Central memory CD8-positive, alpha-beta T cell (primary cell): ENCODE data around the gene DMPK.

Experiments
- ATAC-seq: fragments of 150-1000 bp; cut with Tn5 transposase; replicated peaks from 2 replicates; pipeline ENCODE4 v1.10.0; 2022; ENCODE audit warnings: mild to moderate bottlenecking, moderate FRiP score, moderate number of reproducible peaks; ENCODE audit not compliant: poor library complexity, severe bottlenecking; ENCODE audit errors: extremely low read depth
- DNase-seq, 2 donors: peaks; one replicate each; pipeline ENCODE4 v3.0.0; 2021; ENCODE audit warnings: low spot score in 2 of 2
- H3K27ac Mint-ChIP-seq: one replicate; pipeline ENCODE4 v1.8.0; 2022; ENCODE audit warnings: low read depth, mild to moderate bottlenecking, moderate library complexity, mixed read lengths
- H3K27me3 Mint-ChIP-seq: one replicate; pipeline ENCODE4 v1.8.0; 2022; ENCODE audit warnings: mixed read lengths
- H3K36me3 Mint-ChIP-seq: one replicate; pipeline ENCODE4 v1.8.0; 2022; ENCODE audit warnings: mild to moderate bottlenecking, moderate library complexity, mixed read lengths; ENCODE audit not compliant: insufficient read depth
- H3K4me1 Mint-ChIP-seq: one replicate; pipeline ENCODE4 v1.8.0; 2022; ENCODE audit warnings: mixed read lengths
- H3K4me3 Mint-ChIP-seq: one replicate; pipeline ENCODE4 v1.8.0; 2022; ENCODE audit warnings: mild to moderate bottlenecking, moderate library complexity, mixed read lengths
- H3K9me3 Mint-ChIP-seq: one replicate; pipeline ENCODE4 v1.8.0; 2022; ENCODE audit warnings: mixed read lengths

DMPK gene

GRCh38 chr19:45821103-45821521 lies 38.8 kb upstream of the DMPK start:
- DNase-seq: no peak
- Mint-ChIP-seq H3K27ac (no peak overlapping the region), H3K4me1 (peaks cover 5% of the 10 kb centered on the region), H3K27me3 (no peaks in the 10 kb centered on the region), H3K36me3 (peaks cover 17% of the 10 kb centered on the region), H3K9me3 (no peaks in the 10 kb centered on the region), H3K4me3 (no peak overlapping the region)
- ATAC-seq: no peak

DNA sequence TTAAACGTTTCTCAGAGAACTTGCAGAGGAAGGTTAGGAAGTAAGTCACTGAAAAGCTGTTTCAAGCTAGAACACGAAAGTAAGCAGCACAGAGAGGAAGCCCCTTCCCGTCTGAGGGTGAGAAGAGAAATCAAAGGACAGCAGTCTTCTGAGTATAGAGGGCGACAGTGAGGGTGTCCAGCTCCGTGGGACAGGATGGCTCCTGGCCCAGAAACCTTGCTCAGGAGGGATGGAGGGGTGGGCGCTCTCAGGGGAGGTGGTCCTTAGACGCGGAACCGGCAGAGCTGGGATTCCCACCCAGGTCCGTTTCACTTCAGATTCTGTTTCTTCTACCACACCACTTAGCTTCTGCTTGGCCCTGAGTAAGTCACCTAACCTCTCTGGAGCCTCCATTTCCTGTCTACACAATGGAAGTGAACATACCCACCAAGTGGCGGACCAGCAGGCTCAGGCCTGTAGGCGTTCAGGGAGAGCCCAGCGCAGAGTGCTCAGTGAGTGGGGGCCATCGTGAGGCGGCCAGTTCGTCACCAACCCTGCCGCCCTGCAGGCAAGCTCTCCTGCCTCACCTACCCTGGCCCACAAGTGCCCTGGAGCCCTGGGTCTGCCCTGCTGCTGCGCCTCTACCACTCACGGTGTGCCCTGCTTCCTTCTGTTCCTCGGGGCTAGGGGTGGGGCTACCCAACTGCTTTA lies 38.3 kb upstream of the DMPK start:
- ATAC-seq (no peak), DNase-seq (no peak)
- Mint-ChIP-seq H3K4me1 (peaks cover 5% of the 10 kb centered on the region), H3K27me3 (no peaks in the 10 kb centered on the region), H3K36me3 (peaks cover 17% of the 10 kb centered on the region), H3K9me3 (no peaks in the 10 kb centered on the region), H3K4me3 (no peak overlapping the region), H3K27ac (no peak overlapping the region)

DNA sequence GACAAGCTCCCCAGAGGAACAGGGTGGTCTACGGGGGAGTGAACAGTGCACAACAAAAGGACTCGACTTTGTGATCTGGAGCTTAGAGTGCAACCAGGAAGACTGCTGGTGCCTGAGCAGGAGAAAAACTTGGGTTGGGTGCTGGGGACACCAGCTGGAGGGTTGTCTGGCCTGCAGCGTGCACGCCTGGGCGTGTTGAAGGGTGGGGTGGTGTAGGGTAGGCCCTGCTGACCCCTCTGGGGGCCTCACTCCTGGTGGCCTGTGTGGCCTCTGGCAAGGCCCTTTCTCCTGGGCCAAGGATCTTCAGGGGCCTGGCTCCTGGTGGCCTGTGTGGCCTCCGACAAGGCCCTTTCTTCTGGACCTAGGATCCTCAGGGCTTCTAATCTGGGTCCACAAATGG lies 37.5 kb upstream of the DMPK start:
- Mint-ChIP-seq H3K27ac (no peak overlapping the region), H3K4me3 (no peak overlapping the region), H3K4me1 (peaks cover 5% of the 10 kb centered on the region), H3K27me3 (no peaks in the 10 kb centered on the region), H3K36me3 (peaks cover 15% of the 10 kb centered on the region), H3K9me3 (no peaks in the 10 kb centered on the region)
- DNase-seq: no peak
- no peak for ATAC-seq

GRCh38 chr19:45817725-45818301 lies 35.5 kb upstream of the DMPK start:
- Mint-ChIP-seq H3K9me3 (no peaks in the 10 kb centered on the region), H3K27ac (no peak overlapping the region), H3K4me3 (no peak overlapping the region), H3K36me3 (peaks cover 11% of the 10 kb centered on the region), H3K27me3 (no peaks in the 10 kb centered on the region), H3K4me1 (no peaks in the 10 kb centered on the region)
- no peak for DNase-seq
- peak; percentile 14 for ATAC-seq

GRCh38 chr19:45817010-45817724 lies 34.9 kb upstream of the DMPK start:
- peaks cover 10% of the 10 kb centered on the region for H3K36me3 Mint-ChIP-seq
- no peaks in the 10 kb centered on the region for H3K9me3 Mint-ChIP-seq
- H3K27ac Mint-ChIP-seq: no peak overlapping the region
- ATAC-seq: peak; percentile 100
- H3K27me3 Mint-ChIP-seq: no peaks in the 10 kb centered on the region
- H3K4me1 Mint-ChIP-seq: no peaks in the 10 kb centered on the region
- peak; percentile 93 to 97 for DNase-seq
- H3K4me3 Mint-ChIP-seq: no peak overlapping the region

GRCh38 chr19:45816236-45817009 lies 34.1 kb upstream of the DMPK start:
- H3K4me1 Mint-ChIP-seq: no peaks in the 10 kb centered on the region
- ATAC-seq (no peak), DNase-seq (no peak)
- H3K9me3 Mint-ChIP-seq: no peaks in the 10 kb centered on the region
- H3K27me3 Mint-ChIP-seq: no peaks in the 10 kb centered on the region
- H3K36me3 Mint-ChIP-seq: peaks cover 9% of the 10 kb centered on the region
- H3K27ac Mint-ChIP-seq: no peak overlapping the region
- H3K4me3 Mint-ChIP-seq: no peak overlapping the region

DNA sequence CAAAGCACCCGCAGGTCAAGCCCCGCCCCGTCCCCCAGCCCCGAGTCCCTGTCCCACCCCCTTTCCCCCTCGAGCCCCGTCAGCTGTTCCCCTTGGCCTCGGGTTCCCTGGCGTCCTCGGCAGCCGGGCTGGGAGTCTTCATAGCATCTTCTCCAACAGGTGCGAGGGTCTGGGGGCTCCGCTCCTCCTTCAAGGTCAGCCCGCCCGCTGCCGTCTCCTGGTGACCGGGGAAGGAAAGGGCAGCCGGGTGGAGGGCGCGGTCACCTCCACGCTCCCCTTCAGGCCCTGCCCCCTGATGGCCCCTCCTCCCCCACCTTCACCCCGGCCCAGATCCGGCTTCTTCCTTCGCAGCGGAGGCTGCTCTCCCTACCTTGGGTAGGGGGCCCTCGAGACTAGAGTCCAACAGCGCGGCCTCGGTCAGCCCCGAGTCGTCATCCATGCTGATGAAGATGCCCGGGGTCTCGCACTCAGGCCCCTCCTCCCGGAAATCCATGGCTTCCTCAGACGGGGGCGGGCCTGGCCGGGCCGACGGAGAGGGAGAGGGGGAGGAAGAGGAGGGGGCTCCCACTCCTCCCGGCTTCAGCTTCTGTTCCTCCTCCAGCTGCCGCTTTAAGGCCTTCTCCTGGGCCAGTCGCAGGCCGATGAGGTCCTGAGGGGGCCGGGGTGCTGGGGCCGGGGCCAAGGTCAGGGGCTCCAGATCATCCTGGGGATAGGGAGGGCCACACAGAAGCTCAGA lies 33.4 kb upstream of the DMPK start:
- Mint-ChIP-seq H3K36me3 (peaks cover 9% of the 10 kb centered on the region), H3K4me1 (no peaks in the 10 kb centered on the region), H3K4me3 (no peak overlapping the region), H3K27ac (no peak overlapping the region), H3K27me3 (no peaks in the 10 kb centered on the region), H3K9me3 (no peaks in the 10 kb centered on the region)
- ATAC-seq (no peak), DNase-seq (no peak)

GRCh38 chr19:45814851-45815480 lies 32.7 kb upstream of the DMPK start, which contains the start of gene RSPH6A:
RSPH6A (minus strand) TSS chr19:45815308; CDS start chr19:45815176, 132 bp downstream.
- no peak for ATAC-seq
- Mint-ChIP-seq H3K27ac (no peak within 1 kb of the TSS), H3K4me1 (no peaks in the 10 kb centered on the region), H3K4me3 (no peak within 1 kb of the TSS), H3K36me3 (peaks cover 7% of the 10 kb centered on the region), H3K9me3 (no peaks in the 10 kb centered on the region), H3K27me3 (no peaks in the 10 kb centered on the region)
- no peak for DNase-seq

GRCh38 chr19:45814166-45814780 lies 32.0 kb upstream of the DMPK start:
- Mint-ChIP-seq H3K27ac (no peak overlapping the region), H3K4me3 (no peak overlapping the region), H3K36me3 (peaks cover 6% of the 10 kb centered on the region), H3K4me1 (no peaks in the 10 kb centered on the region), H3K27me3 (no peaks in the 10 kb centered on the region), H3K9me3 (no peaks in the 10 kb centered on the region)
- ATAC-seq (no peak), DNase-seq (no peak)

DNA sequence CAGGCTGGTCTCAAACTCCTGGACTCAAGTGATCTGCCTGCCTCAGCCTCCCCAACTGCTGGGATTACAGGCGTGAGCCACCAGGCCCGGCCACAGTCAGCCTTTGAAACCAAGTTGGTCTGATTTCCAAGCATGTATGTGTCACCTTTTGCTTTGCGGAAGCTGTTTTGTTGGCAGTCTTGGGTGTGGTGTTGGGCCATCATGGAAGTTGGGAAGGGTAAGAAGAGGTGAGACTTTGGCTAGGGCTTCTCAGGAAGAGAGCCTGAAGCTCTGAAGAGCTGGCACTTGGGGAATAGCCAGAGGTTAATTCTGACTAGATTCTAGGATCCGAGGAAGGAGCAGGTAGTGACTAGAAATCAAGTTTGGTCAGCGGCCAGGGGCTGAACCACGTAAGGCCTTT lies 30.0 kb upstream of the DMPK start:
- Mint-ChIP-seq H3K36me3 (peaks cover 5% of the 10 kb centered on the region), H3K9me3 (no peaks in the 10 kb centered on the region), H3K27ac (no peak overlapping the region), H3K27me3 (no peaks in the 10 kb centered on the region), H3K4me1 (no peaks in the 10 kb centered on the region), H3K4me3 (no peak overlapping the region)
- ATAC-seq (no peak), DNase-seq (no peak)

DNA sequence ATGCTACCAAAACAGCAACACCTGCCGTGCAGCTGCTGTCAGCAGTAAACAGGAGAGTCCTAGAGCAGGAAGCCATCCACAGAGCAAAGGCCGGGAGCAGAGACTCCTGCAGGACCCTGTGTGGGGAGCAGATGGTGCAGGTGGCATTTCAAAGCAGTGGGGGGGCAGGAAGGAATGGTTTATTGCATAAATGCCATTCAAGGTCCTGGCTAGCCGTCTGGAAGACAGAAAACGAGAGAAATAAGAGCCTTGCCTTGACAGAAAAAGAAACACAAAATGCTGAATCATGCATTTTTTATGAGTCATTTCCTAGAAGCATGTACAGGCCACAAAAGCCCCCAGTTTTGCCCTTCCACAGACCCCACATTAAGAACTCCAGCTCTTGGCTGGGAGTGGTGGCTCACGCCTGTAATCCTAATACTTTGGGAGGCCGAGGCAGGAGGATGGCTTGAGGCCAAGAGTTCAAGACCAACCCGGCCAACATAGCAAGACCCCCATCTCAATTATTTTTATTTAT lies 27.4 kb upstream of the DMPK start:
- ATAC-seq (no peak), DNase-seq (no peak)
- no peak overlapping the region for H3K4me3 Mint-ChIP-seq
- no peaks in the 10 kb centered on the region for H3K27me3 Mint-ChIP-seq
- H3K27ac Mint-ChIP-seq: no peak overlapping the region
- no peaks in the 10 kb centered on the region for H3K4me1 Mint-ChIP-seq
- no peaks in the 10 kb centered on the region for H3K9me3 Mint-ChIP-seq
- H3K36me3 Mint-ChIP-seq: no peaks in the 10 kb centered on the region
